H7 (cell line): ENCODE results near the gene SLC25A34. TPM values are rescaled to one million over a fixed set of nuclear protein-coding genes. Genes with fewer than 3 reads are reported as not detected.

Experiments used
- DNase-seq: peaks from one replicate; pipeline ENCODE4 v3.0.0; 2012
- H3K27me3 ChIP-seq: 2 replicates; pipeline ENCODE4 v1.6.0; 2011; ENCODE audit warnings: mild to moderate bottlenecking, low read length; ENCODE audit not compliant: control insufficient read depth, insufficient read depth
- H3K36me3 ChIP-seq: replicated peaks from 2 replicates; pipeline ENCODE4 v1.5.1; 2011; ENCODE audit warnings: low read length; ENCODE audit not compliant: control insufficient read depth, insufficient read depth
- H3K4me3 ChIP-seq: 2 replicates; pipeline ENCODE4 v1.5.1; 2011; ENCODE audit warnings: low read depth, mild to moderate bottlenecking, control low read depth, low read length, moderate library complexity; ENCODE audit not compliant: insufficient read depth
- total RNA-seq: library from RNA; depleted of rRNA; stranded (reverse); fragments of >200 nt; shearing (Covaris generic); gene quantifications from 2 replicates; pipeline ENCODE4 v1.2.3, GENCODE V29; 2014

SLC25A34 gene
- total RNA-seq, 1 experiment from 2014 or later = 1.7 TPM

- H3K36me3 ChIP-seq = no peaks in the 10 kb centered on the region
- no peak overlapping the region for H3K4me3 ChIP-seq
- DNase-seq = no peak
- H3K27me3 ChIP-seq = no peaks in the 10 kb centered on the region
These were observed 12.2 kb downstream of the SLC25A34 start for GRCh38 chr1:15748264-15748663.

DNA sequence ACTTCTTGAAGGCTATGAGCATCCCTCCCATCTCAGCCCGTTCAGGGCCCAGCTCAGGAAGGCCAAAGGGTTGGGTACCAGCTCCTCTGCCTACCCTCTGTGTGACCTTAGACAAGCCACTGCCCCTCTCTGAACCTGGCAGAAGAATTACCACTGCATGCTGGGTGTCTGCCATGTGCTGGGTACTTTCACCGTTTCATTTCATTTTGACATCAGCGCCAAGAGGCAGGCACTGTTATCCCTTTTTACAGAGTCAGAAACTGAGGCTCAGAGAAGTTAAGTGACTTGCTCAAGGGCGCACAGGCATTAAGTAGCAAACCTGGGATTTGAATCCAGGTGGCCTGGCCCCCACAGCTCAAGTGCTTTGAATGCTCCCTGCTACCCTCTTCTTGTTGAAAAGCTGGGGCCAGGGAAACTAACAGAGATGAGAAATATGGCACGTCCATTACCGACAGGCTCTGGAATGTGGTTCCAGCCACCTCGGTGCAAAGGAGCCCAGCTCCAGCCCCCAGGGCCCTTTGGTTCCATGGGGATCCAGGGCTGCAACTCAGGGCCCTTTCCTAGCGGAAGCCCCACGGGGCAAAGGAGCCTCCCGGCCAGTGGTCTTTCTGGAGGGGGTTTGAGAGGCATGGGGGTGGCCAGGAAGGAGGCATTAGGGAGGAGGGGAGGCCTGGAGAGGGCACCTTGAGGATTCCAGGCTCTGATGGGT lies 12.8 kb downstream of the SLC25A34 start:
- no peaks in the 10 kb centered on the region for H3K36me3 ChIP-seq
- no peak overlapping the region for H3K4me3 ChIP-seq
- H3K27me3 ChIP-seq = no peaks in the 10 kb centered on the region
- DNase-seq = no peak

- no peaks in the 10 kb centered on the region for H3K36me3 ChIP-seq
- H3K4me3 ChIP-seq = no peak overlapping the region
- no peaks in the 10 kb centered on the region for H3K27me3 ChIP-seq
- DNase-seq = no peak
These were observed 13.6 kb downstream of the SLC25A34 start for GRCh38 chr1:15749399-15750291.

- Histone ChIP-seq H3K4me3 (no peak overlapping the region), H3K36me3 (no peaks in the 10 kb centered on the region), H3K27me3 (no peaks in the 10 kb centered on the region)
- DNase-seq = no peak
These were observed 14.9 kb downstream of the SLC25A34 start for GRCh38 chr1:15750924-15751323.

GRCh38 chr1:15751717-15752116 lies 15.7 kb downstream of the SLC25A34 start:
- H3K27me3 ChIP-seq = no peaks in the 10 kb centered on the region; the same call in 1 of the 2 replicates

GRCh38 chr1:15753776-15754175 lies 17.7 kb downstream of the SLC25A34 start:
- no peak overlapping the region for H3K4me3 ChIP-seq
- DNase-seq = no peak
- H3K36me3 ChIP-seq = no peaks in the 10 kb centered on the region
- no peaks in the 10 kb centered on the region; the same call in 1 of the 2 replicates for H3K27me3 ChIP-seq

More at GRCh38 chr1:15751717-15752116, 15.7 kb downstream of the SLC25A34 start:
- Histone ChIP-seq H3K4me3 (no peak overlapping the region), H3K36me3 (no peaks in the 10 kb centered on the region)
- DNase-seq = no peak

- Histone ChIP-seq H3K27me3 (no peaks in the 10 kb centered on the region; the same call in 1 of the 2 replicates), H3K4me3 (no peak overlapping the region), H3K36me3 (no peaks in the 10 kb centered on the region)
- DNase-seq = no peak
These were observed 19.1 kb downstream of the SLC25A34 start for GRCh38 chr1:15755021-15755645.

DNA sequence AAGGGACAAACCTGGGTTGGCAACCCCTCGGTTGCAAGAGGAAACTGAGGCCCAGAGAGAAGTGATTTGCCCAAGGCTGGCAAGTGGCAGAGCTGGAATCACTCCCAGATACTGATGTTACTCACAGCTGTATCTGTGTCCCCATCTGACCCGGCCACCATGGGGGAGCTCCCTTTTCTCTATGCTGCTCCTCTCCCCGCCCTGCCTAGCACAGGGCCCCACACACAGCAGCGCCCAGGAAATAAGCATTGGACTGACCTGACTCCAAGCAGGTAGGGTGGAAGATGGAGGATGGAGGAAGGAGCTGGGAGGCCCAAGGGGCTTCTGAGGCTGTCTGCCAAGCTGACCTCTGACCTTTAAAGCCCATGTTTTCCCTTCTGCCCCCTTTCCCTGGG lies 19.6 kb downstream of the SLC25A34 start:
- DNase-seq = no peak
- Histone ChIP-seq H3K27me3 (no peaks in the 10 kb centered on the region; the same call in 1 of the 2 replicates), H3K36me3 (no peaks in the 10 kb centered on the region), H3K4me3 (no peak overlapping the region)

- Histone ChIP-seq H3K36me3 (no peaks in the 10 kb centered on the region), H3K27me3 (no peaks in the 10 kb centered on the region; the same call in 1 of the 2 replicates), H3K4me3 (no peak overlapping the region)
- DNase-seq = peak; percentile 56
These were observed 20.3 kb downstream of the SLC25A34 start for GRCh38 chr1:15756143-15757015.

- DNase-seq = no peak
- H3K36me3 ChIP-seq = no peaks in the 10 kb centered on the region
- H3K4me3 ChIP-seq = no peak overlapping the region
- no peaks in the 10 kb centered on the region; the same call in 1 of the 2 replicates for H3K27me3 ChIP-seq
These were observed 21.0 kb downstream of the SLC25A34 start for GRCh38 chr1:15757016-15757543.

GRCh38 chr1:15757575-15758342 lies 21.7 kb downstream of the SLC25A34 start:
- Histone ChIP-seq H3K4me3 (peak overlapping the region; percentile 57), H3K27me3 (no peaks in the 10 kb centered on the region; the same call in 1 of the 2 replicates)
- DNase-seq = peak; percentile 89

DNA sequence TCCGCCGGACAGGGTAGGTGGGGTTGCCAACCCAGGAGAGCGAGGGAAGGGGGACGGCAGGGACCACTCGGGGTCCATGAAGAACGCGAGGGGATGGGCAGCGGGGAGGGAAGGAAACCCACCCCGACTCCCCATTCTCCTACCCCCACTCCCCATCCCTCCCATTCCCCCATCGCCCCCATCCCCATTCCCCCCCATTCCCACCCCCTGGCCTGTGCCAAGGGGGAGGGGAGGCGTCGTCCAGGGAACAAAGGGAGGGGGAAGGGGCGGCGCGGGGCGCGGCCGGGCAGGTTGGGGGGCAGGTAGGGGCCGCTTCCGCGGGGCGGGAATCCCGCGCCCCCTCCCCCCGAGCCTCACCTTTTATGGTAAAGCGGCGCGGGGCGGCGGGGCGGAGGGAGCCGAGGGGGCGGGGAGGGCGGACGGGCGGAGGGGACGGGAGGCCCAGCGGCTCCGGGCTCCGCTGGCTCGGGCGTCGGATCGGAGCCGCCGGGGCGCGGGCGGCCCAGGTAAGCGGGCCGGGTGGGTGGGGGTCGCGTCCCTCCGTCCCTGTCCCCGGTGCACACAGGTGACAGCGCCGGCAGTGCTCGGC lies 22.4 kb downstream of the SLC25A34 start, which contains the start of gene FBLIM1:
Gene FBLIM1, plus strand, starts transcription at position 453 of the 589 bp plus-strand sequence. CDS start 6,189 bp downstream, outside the sequence.
- DNase-seq = peak; percentile 98
- Histone ChIP-seq H3K27me3 (no peaks in the 10 kb centered on the region; the same call in 1 of the 2 replicates), H3K36me3 (no peaks in the 10 kb centered on the region; the same call in 1 of the 2 replicates), H3K4me3 (peak within 1 kb of the TSS; percentile 96)

More at GRCh38 chr1:15757575-15758342, 21.7 kb downstream of the SLC25A34 start:
- no peaks in the 10 kb centered on the region; the same call in 1 of the 2 replicates for H3K36me3 ChIP-seq
